Measurements from ENCODE around the gene PNKP.

The PNKP gene

GRCh38 chr19:49847731-49848696 lies 19.4 kb downstream of the PNKP start:
- no peak for DNase-seq (ENCODE audit: low read depth in 4 of 4, low spot score in 1 of 4)

DNA sequence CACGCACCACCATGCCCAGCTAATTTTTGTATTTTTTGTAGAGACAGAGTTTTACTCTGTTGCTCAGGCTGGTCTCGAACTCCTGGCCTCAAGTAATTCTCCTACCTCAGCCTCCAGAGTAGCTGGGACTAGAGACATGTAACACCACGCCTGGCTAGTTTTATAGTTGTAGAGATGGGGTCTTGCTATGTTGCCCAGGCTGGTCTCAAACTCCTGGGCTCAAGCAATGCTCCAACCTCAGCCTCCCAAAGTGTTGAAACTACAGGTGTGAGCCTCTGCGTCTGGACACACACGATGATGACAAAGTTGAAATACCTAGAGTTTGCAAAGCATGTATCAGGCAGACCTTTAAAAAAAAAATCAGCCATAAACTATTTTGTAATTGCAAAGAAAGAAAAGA lies 21.0 kb downstream of the PNKP start:
- no peak for DNase-seq (ENCODE audit: low read depth in 4 of 4, low spot score in 1 of 4)

DNA sequence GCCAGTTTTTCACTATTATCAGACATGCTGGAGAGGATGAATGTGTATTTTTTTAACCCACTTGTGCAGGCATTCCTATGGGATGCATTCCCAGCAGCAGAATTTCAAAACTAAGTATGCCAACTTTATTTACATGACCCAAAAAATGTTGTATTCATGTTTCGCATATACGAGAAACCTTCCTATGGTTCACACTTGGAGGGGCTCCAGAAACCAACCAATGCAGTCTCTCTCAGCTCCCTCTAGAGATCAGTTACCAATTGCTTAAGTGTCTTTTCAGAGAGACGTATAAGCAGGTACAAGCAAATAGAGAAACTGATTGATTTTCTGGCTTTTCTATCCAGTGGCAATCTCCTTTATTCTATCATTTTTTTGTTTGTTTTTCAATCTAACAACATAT lies 22.0 kb downstream of the PNKP start:
- DNase-seq (ENCODE audit: low read depth in 4 of 4, low spot score in 1 of 4), result no peak

GRCh38 chr19:49844138-49845095 lies 23.0 kb downstream of the PNKP start:
- no peak for DNase-seq (ENCODE audit: low read depth in 4 of 4, low spot score in 1 of 4)

- DNase-seq (ENCODE audit: low read depth in 4 of 4, low spot score in 1 of 4), result no peak
Measured at GRCh38 chr19:49843265-49843664, 24.1 kb downstream of the PNKP start.

- DNase-seq (ENCODE audit: low read depth in 4 of 4, low spot score in 1 of 4), result no peak
Measured at GRCh38 chr19:49840736-49841249, 26.6 kb downstream of the PNKP start.

DNA sequence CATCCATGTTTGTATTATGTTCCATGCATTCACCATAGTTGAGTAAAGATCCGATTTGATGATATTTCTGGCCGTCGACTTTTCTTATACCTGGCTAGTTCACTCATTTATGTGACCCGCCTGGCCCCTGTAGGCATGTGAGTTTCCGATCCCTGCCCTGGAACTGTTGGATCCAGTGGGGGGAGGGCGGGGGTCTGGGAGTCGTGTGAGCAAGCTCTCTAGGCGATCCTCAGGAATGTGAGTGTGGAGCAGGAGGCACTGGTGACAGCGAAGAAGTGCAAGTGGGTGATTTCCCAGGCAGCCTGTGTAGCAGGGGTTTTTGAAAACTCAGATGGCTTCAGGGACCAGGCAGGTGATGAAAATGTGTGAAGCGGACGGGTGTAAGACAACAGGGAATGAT lies 27.1 kb downstream of the PNKP start:
- no peak for DNase-seq (ENCODE audit: low read depth in 4 of 4, low spot score in 1 of 4)

- no peak for DNase-seq (ENCODE audit: low read depth in 4 of 4, low spot score in 1 of 4)
Measured at GRCh38 chr19:49839713-49840112, 27.7 kb downstream of the PNKP start.

DNA sequence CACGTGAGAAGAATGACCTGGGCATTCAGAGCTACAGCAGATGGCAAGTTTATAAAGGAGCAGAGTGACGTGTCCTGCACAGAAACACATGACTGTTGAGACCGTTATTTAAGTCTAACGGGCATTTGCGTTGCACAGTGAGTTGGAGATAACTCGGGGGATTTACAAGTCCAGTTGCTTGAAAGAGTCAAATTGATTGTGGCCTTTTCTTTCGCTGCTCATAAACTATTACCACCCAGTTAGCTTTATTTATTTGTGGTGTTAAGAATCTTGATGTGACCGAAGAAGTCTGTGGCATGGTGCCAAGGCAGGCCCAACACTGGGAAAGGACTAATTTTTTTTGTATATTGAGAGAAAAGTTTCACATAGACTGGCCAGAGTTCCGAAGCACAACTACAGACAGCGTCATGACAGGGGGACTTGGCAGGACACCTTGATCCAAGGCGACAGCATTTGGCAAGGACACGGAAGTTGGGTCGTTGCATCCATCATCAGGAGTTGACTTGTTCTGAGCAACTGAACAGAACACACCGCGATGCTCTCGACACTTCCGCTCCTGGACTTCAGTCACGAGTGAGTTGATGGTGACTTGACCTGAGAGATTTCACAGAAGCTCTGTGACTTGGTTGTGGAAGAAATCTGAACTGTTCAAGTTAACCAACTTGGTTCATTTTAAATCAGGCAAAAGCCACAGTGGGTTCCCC lies 28.3 kb downstream of the PNKP start:
- no peak for DNase-seq (ENCODE audit: low read depth in 4 of 4, low spot score in 1 of 4)

GRCh38 chr19:49837425-49837824 lies 30.0 kb downstream of the PNKP start:
- DNase-seq (ENCODE audit: low read depth in 4 of 4, low spot score in 1 of 4), result no peak

DNA sequence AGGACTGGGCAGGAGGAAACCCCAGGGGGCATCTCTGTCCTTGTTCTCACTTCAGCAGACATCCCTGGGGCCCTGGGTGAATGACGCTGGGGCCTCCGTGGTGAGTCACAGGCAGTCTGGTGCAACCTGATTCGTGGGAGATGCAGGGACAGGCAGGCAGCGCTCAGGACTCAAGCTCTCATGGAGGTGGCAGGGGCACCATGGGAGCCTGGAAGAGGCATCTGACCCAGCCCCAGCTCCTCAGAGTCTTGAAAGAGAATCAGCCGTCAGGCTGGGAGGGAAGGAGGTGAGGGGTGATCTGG lies 30.4 kb downstream of the PNKP start:
- no peak for DNase-seq (ENCODE audit: low read depth in 4 of 4, low spot score in 1 of 4)

DNA sequence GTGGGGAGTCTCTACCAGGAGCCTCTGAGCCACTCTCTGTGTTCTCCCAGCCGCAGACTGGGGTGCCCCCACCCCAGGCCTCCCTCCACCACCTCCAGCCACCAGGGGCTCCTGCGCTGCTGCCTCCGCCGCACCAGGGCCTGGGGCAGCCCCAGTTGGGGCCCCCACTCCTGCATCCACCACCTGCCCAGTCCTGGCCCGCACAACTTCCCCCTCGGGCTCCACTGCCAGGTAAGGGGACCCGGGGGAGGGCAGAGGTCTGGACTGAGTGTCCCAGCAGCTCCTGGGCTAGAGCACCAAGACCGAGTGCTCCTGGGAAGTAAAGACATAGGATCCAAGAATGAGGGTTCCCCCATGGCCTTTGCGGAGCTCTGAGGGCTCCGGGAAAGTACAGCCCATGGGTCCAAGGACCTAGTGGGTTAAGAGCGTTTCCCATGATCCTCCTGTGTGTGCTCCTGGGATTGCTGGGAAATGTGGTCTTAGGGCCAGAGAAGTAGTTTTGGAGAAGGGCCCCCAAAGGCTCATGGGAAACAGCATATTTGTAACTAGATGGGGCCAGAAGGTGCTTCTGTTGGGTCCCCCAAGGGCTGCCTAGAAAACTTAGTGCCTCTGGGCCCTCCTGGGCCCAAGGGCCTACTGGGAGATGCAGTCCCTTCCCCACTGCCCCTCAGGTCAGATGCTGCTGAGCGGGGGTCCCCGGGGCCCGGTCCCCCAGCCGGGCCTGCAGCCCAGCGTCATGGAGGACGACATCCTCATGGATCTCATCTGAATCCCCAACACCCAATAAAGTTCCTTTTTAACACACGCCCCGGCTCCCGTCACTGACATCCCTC lies 31.0 kb downstream of the PNKP start:
- no peak for DNase-seq (ENCODE audit: low read depth in 4 of 4, low spot score in 1 of 4)

DNA sequence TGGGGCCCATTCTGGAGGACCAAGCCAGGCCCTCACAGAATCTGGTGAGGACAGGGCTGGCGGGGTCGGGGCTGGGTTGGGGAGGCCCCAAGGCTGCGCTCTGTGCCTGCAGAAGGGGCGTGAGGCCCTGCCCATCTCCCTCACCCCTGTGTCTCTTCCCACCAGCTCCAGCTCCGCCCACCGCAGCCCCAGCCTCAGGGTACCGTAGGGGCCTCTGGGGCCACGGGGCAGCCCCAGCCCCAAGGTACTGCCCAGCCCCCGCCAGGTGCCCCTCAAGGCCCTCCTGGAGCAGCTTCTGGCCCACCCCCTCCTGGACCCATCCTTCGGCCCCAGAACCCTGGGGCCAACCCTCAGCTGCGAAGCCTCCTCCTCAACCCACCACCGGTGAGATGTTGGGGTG lies 31.8 kb downstream of the PNKP start:
- no peak for DNase-seq (ENCODE audit: low read depth in 4 of 4, low spot score in 1 of 4)

DNA sequence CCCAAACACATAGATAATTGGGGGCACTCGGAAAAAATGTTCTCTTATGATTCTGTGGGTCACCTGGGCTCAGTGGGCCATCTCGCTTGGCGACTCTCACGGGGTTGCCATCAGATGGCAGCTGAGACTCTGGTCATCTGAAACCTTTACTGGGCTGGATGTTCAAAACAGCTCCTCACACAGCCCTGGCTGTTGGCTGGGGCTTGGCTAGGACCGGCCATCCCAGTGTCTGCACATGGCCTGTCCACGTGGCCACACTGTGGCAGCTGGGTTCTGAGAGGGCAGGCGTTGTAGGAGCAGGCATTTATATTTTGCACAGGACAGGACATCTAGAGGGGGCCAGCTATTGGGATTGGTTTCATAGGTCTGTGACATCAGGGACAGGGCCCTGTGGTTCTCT lies 33.8 kb downstream of the PNKP start:
- no peak for DNase-seq (ENCODE audit: low read depth in 4 of 4, low spot score in 1 of 4)

- no peak for DNase-seq (ENCODE audit: low read depth in 4 of 4, low spot score in 1 of 4)
Measured at GRCh38 chr19:49832556-49832955, 34.8 kb downstream of the PNKP start.

DNA sequence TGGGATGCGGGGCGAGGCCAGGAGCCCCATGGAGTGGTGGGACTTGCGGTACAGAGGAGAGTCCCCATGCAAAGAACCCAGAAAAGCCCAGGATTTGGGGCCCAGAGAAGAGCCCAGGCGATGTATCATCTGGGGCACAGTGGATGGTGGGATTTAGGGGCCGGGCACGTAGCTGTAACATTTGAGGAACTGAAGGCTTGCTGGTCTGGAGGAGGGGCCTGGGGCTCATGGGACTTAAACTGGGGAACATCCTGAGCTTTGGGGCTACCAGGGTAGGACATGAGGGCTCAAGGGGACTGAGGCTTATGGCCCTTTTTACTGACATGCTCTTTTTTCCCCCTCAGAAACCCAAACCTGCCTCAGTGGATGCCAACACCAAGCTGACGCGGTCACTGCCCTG lies 35.8 kb downstream of the PNKP start:
- no peak for DNase-seq (ENCODE audit: low read depth in 4 of 4, low spot score in 1 of 4)

GRCh38 chr19:49830766-49831165 lies 36.6 kb downstream of the PNKP start:
- DNase-seq (ENCODE audit: low read depth in 4 of 4, low spot score in 1 of 4), result no peak

GRCh38 chr19:49829721-49830120 lies 37.7 kb downstream of the PNKP start:
- no peak for DNase-seq (ENCODE audit: low read depth in 4 of 4, low spot score in 1 of 4)

DNA sequence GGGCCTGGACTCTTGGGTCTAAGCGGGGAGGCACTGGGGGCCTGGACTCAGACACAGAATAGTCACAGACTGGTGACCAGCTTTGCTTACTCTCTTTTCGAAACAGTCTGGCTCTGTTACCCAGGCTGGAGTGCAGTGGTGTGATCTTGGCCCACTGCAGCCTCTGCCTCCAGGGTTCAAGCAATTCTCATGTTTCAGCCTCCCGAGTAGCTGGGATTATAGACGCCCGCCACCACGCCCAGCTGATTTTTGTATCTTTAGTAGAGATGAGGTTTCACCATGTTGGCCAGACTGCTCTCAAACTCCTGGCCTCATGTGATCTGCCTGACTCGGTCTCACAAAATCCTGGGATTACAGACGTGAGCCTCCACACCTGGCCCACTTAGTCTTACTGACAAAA lies 38.2 kb downstream of the PNKP start:
- no peak for DNase-seq (ENCODE audit: low read depth in 4 of 4, low spot score in 1 of 4)

GRCh38 chr19:49827034-49827433 lies 40.3 kb downstream of the PNKP start:
- no peak for DNase-seq (ENCODE audit: low read depth in 4 of 4, low spot score in 1 of 4)

Measured in stimulated activated CD4-positive, alpha-beta T cell treated with anti-CD3 and anti-CD28 coated beads, Interleukin-1b, Interleukin-23, amount 100 ng/mL, for 24 hours (primary cell).